HG03064 (cell line): ENCODE results near the gene SIGLEC14.
"Not testable (repeated sequence)": the region's sequence is repeated elsewhere in the genome, so short reads cannot be mapped to it uniquely, and the experiment has no call there.

Experiments
- ATAC-seq: cut with Tn5 transposase; IDR thresholded peaks from one replicate; pipeline ENCODE4 v1.9.1; 2021; ENCODE audit warnings: low read depth; ENCODE audit not compliant: unreplicated experiment

SIGLEC14 gene

GRCh38 chr19:51676566-51677083, 30.0 kb upstream of the SIGLEC14 start:
- ATAC-seq, result no peak

GRCh38 chr19:51675911-51676565, 29.4 kb upstream of the SIGLEC14 start:
- ATAC-seq, result not testable (repeated sequence)

GRCh38 chr19:51668216-51668615, 21.6 kb upstream of the SIGLEC14 start:
- no peak for ATAC-seq

- ATAC-seq, result no peak
These were observed 18.4 kb upstream of the SIGLEC14 start for GRCh38 chr19:51664997-51665396.

GRCh38 chr19:51664131-51664530, 17.5 kb upstream of the SIGLEC14 start:
- no peak for ATAC-seq

GRCh38 chr19:51663650-51664049, 17.0 kb upstream of the SIGLEC14 start:
- no peak for ATAC-seq

- ATAC-seq, result no peak
These were observed 14.5 kb upstream of the SIGLEC14 start for GRCh38 chr19:51660975-51661600.

- ATAC-seq, result no peak
These were observed 8.2 kb upstream of the SIGLEC14 start for GRCh38 chr19:51654783-51655182.

- ATAC-seq, result no peak
These were observed 6.5 kb upstream of the SIGLEC14 start for GRCh38 chr19:51653162-51653561.

GRCh38 chr19:51652266-51652665, 5.6 kb upstream of the SIGLEC14 start:
- no peak for ATAC-seq

GRCh38 chr19:51651216-51651846, 4.7 kb upstream of the SIGLEC14 start:
- no peak for ATAC-seq

GRCh38 chr19:51647318-51647717, 693 bp upstream of the SIGLEC14 start:
- no peak for ATAC-seq

- no peak for ATAC-seq
These were observed 1.9 kb downstream of the SIGLEC14 start for GRCh38 chr19:51644636-51645271.

GRCh38 chr19:51641648-51642047, 5.0 kb downstream of the SIGLEC14 start:
- ATAC-seq, result no peak

- ATAC-seq, result no peak
These were observed 6.2 kb downstream of the SIGLEC14 start for GRCh38 chr19:51640386-51640785.

- no peak for ATAC-seq
These were observed 6.7 kb downstream of the SIGLEC14 start for GRCh38 chr19:51639916-51640315.

GRCh38 chr19:51637362-51637978, 9.2 kb downstream of the SIGLEC14 start:
- no peak for ATAC-seq

- ATAC-seq, result no peak
These were observed 14.5 kb downstream of the SIGLEC14 start for GRCh38 chr19:51632126-51632525.

- ATAC-seq, result not testable (repeated sequence)
These were observed 16.3 kb downstream of the SIGLEC14 start, which contains the start of gene SIGLEC5 for GRCh38 chr19:51630315-51630714. Gene SIGLEC5 (minus strand): TSS chr19:51630401. CDS start chr19:51630335, 66 bp downstream.

- ATAC-seq, result no peak
These were observed 18.3 kb downstream of the SIGLEC14 start for GRCh38 chr19:51628153-51628939.
